B cell (primary cell): ENCODE measurements around the gene MDM1. TPM values are rescaled to one million over a fixed set of nuclear protein-coding genes. Genes with fewer than 3 reads are reported as not detected.

ENCODE experiments used
- ATAC-seq: fragments of 200-7000 bp; cut with Tn5 transposase; one replicate; pipeline ENCODE4 v1.10.0; 2021; ENCODE audit warnings: low read depth, mild to moderate bottlenecking, moderate number of reproducible peaks, moderate library complexity
- CTCF ChIA-PET: fragments of 350-600 bp; sonication (Branson Sonifier 250); formaldehyde crosslinking; loops from one replicate; lab custom pipeline; 2021; ENCODE audit warnings: antibody characterized with exemption, inconsistent platforms; lab: Charles Lee
- POLR2A ChIA-PET: fragments of 350-600 bp; sonication (Branson Sonifier 250); formaldehyde crosslinking; loops from one replicate; lab custom pipeline; 2021; ENCODE audit warnings: antibody characterized with exemption; lab: Charles Lee
- DNase-seq: peaks from one replicate; pipeline ENCODE4 v3.0.0; 2013
- H2AFZ ChIP-seq: 2 replicates; pipeline ENCODE4 v1.6.1; 2012; ENCODE audit warnings: mild to moderate bottlenecking, low read depth, low read length; ENCODE audit not compliant: insufficient read depth, poor library complexity, severe bottlenecking
- H3K27ac ChIP-seq, 2 donors: 1 replicate in 1 of 2; 2 replicates in 1 of 2; pipeline ENCODE4 v1.5.1; 2012 to 2013; ENCODE audit warnings: low read length in 2 of 2, mild to moderate bottlenecking in 2 of 2, moderate library complexity in 1 of 2
- H3K27me3 ChIP-seq, 4 experiments: fragments of 200-600 bp in 1 of 4; sonication (generic) in 1 of 4; replicated peaks in 1 of 4; 1 replicate in 2 of 4; 2 replicates in 2 of 4; pipeline versions ENCODE4 v1.6.1 to v1.7.0; 2013 to 2016; ENCODE audit warnings: low read length in 3 of 4, mild to moderate bottlenecking in 2 of 4, mixed read lengths in 1 of 4, moderate library complexity in 1 of 4; ENCODE audit not compliant: insufficient read depth in 4 of 4, control insufficient read depth in 3 of 4; ENCODE audit errors: control extremely low read depth in 1 of 4
- H3K36me3 ChIP-seq, 2 experiments: replicated peaks in 1 of 2; 1 replicate in 1 of 2; 2 replicates in 1 of 2; pipeline versions ENCODE4 v1.6.1 to v1.7.1; 2013; ENCODE audit warnings: low read length in 1 of 2; ENCODE audit not compliant: insufficient read depth in 2 of 2, control insufficient read depth in 1 of 2; ENCODE audit errors: control extremely low read depth in 1 of 2, extremely low read depth in 1 of 2
- H3K4me1 ChIP-seq, 2 donors: fragments of 200-600 bp in 1 of 2; sonication (generic) in 1 of 2; 1 replicate in 1 of 2; 2 replicates in 1 of 2; pipeline versions ENCODE4 v1.5.1 to v1.6.1; 2013 to 2017; ENCODE audit warnings: low read length in 2 of 2; ENCODE audit not compliant: control insufficient read depth in 2 of 2, insufficient read depth in 2 of 2
- H3K4me2 ChIP-seq: replicated peaks from 2 replicates; pipeline ENCODE3; 2012; ENCODE audit warnings: mild to moderate bottlenecking, low read depth, low read length; ENCODE audit not compliant: poor library complexity, severe bottlenecking
- H3K4me3 ChIP-seq, 5 experiments: fragments of 200-600 bp in 1 of 5; sonication (generic) in 1 of 5; 1 replicate in 3 of 5; 2 replicates in 2 of 5; pipeline versions ENCODE4 v1.5.1 to v1.7.0; 2011 to 2016; ENCODE audit warnings: low read length in 4 of 5, mild to moderate bottlenecking in 4 of 5, low read depth in 2 of 5, control low read depth in 1 of 5, moderate library complexity in 1 of 5; ENCODE audit not compliant: insufficient read depth in 1 of 5; ENCODE audit errors: control extremely low read depth in 1 of 5, extremely low read depth in 1 of 5
- H3K79me2 ChIP-seq: fragments of 200-600 bp; sonication (generic); one replicate; pipeline ENCODE4 v1.6.0; 2016; ENCODE audit warnings: low read length; ENCODE audit not compliant: control insufficient read depth, insufficient read depth
- H3K9ac ChIP-seq: fragments of 200-600 bp; sonication (generic); 2 replicates; pipeline ENCODE4 v1.6.1; 2017; ENCODE audit warnings: mild to moderate bottlenecking, low read length, moderate library complexity
- H3K9me3 ChIP-seq, 3 donors: one replicate each; pipeline versions ENCODE4 v1.6.1 to v1.7.1; 2013; ENCODE audit warnings: low read length in 2 of 3; ENCODE audit not compliant: control insufficient read depth in 2 of 3, insufficient read depth in 1 of 3; ENCODE audit errors: control extremely low read depth in 1 of 3
- H4K20me1 ChIP-seq: 2 replicates; pipeline ENCODE4 v1.6.0; 2012; ENCODE audit warnings: mild to moderate bottlenecking, low read length; ENCODE audit not compliant: insufficient read depth, control insufficient read depth, poor library complexity, severe bottlenecking
- H3K27ac Mint-ChIP-seq: one replicate; pipeline ENCODE4 v1.8.0; 2021; ENCODE audit warnings: mixed read lengths
- H3K27me3 Mint-ChIP-seq: one replicate; pipeline ENCODE4 v1.8.0; 2021; ENCODE audit warnings: mixed read lengths
- H3K4me1 Mint-ChIP-seq: one replicate; pipeline ENCODE4 v1.8.0; 2021; ENCODE audit warnings: mixed read lengths
- H3K4me3 Mint-ChIP-seq: one replicate; pipeline ENCODE4 v1.8.0; 2021; ENCODE audit warnings: mixed read lengths
- H3K9me3 Mint-ChIP-seq: one replicate; pipeline ENCODE4 v1.8.0; 2022; ENCODE audit warnings: mixed read lengths; ENCODE audit not compliant: insufficient read depth
- CTCF ChIP-seq: fragments of 200-600 bp; IDR thresholded peaks from one replicate; pipeline ENCODE4 v1.8.0; 2022; ENCODE audit warnings: antibody characterized with exemption, mild to moderate bottlenecking
- EZH2 ChIP-seq: IDR thresholded peaks from 2 replicates; pipeline ENCODE4 v1.6.1; 2012; ENCODE audit warnings: borderline replicate concordance, low read depth, mild to moderate bottlenecking, moderate library complexity, low read length; ENCODE audit not compliant: insufficient read depth, poor library complexity, severe bottlenecking
- WGBS: methylation state at CpG from one replicate; pipeline ENCODE4 v1.1.5; 2013; ENCODE audit warnings: missing lambda C conversion rate; ENCODE audit not compliant: insufficient coverage; 5-methylcytosine and 5-hydroxymethylcytosine counted together
- intact Hi-C: fragments of 100-400 bp; cut with micrococcal nuclease; formaldehyde crosslinking; loops from one replicate; pipeline ENCODE4 v1.10.0; 2022
- polyA plus RNA-seq: library from polyadenylated mRNA; depleted of rRNA; stranded (reverse); fragments of >200 nt; gene quantifications from 2 replicates; pipeline ENCODE4 v1.2.3, GENCODE V29; 2012
- total RNA-seq, 2 donors: library from RNA; stranded (reverse); fragments of 120-200 nt in 1 of 2; gene quantifications; 1 replicate in 1 of 2; 2 replicates in 1 of 2; pipeline versions ENCODE4 v1.2.3 to v1.2.4, GENCODE V29; 2013 to 2022

MDM1 gene
- total and polyA plus RNA-seq, 2 donors (not counting 1 experiment from before 2014, with no cell fraction given) = 13.9 to 38.3 TPM

DNA sequence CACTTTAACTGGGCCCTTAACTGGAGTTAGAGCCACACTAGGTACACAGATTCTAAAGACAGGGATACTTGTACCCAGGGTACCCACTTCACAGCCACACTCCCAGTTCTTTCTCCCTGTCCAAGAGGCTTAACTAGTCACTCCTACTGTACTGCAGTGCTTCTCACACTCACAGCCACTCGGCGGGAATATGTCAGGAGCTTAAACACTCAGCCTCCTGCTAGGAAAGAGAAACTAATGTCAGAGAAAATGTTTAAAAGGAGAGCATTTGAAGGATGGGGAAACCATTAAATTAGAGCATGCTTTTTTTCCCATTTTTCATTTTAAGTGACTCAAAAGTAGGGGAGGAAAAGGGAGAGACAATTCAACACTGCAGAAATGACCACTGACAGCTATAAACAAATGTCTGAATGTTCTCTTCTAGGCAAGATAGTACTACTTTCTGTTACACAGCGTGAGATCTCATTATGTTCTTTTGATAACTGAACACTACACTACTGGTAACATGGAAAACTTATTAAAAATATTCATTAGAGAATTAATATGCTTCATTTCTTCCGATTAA is 22.9 kb upstream of the MDM1 start:
- DNase-seq (no peak), ATAC-seq (no peak)
- H3K9ac ChIP-seq = no peak overlapping the region
- intact Hi-C loops = no loop called here
- peaks cover 16% of the 10 kb centered on the region in 2 donors for H3K4me1 ChIP-seq
- no peaks in the 10 kb centered on the region for H3K36me3 ChIP-seq
- ChIA-PET POLR2A (no interaction called here), CTCF (interaction anchor here (1.2 kb wide), 1 partner anchor 311 kb away, joined by 3 read pairs; no protein-coding TSS in a partner anchor)
- H3K9me3 ChIP-seq = no peaks in the 10 kb centered on the region
- TF ChIP-seq CTCF (no peak), EZH2 (no peak)
- WGBS = no CpG with 5 or more reads among the region's 4 CpGs
- no peaks in the 10 kb centered on the region for H3K27me3 ChIP-seq
- H3K4me1 Mint-ChIP-seq = peaks cover 14% of the 10 kb centered on the region
- H3K27ac ChIP-seq = no peak overlapping the region
- no peak overlapping the region for H3K27ac Mint-ChIP-seq
- no peaks in the 10 kb centered on the region for H3K27me3 Mint-ChIP-seq
- no peak overlapping the region for H3K4me3 ChIP-seq
- H3K9me3 Mint-ChIP-seq = no peaks in the 10 kb centered on the region
- no peaks in the 10 kb centered on the region for H3K79me2 ChIP-seq
- H2AFZ ChIP-seq = no peak overlapping the region
- H3K4me3 Mint-ChIP-seq = no peak overlapping the region
- H4K20me1 ChIP-seq = no peaks in the 10 kb centered on the region
- no peak overlapping the region for H3K4me2 ChIP-seq

GRCh38 chr12:68352067-68352466 is 19.9 kb upstream of the MDM1 start:
- TF ChIP-seq CTCF (no peak), EZH2 (no peak)
- Histone ChIP-seq H3K4me2 (no peak overlapping the region), H3K27ac (no peak overlapping the region), H2AFZ (no peak overlapping the region), H3K9ac (no peak overlapping the region), H3K4me3 (no peak overlapping the region), H3K27me3 (no peaks in the 10 kb centered on the region), H3K79me2 (no peaks in the 10 kb centered on the region), H3K36me3 (no peaks in the 10 kb centered on the region), H3K4me1 (no peaks in the 10 kb centered on the region), H4K20me1 (no peaks in the 10 kb centered on the region), H3K9me3 (no peaks in the 10 kb centered on the region)
- H3K4me1 Mint-ChIP-seq = no peaks in the 10 kb centered on the region
- no peak overlapping the region for H3K4me3 Mint-ChIP-seq
- intact Hi-C loops = no loop called here
- no peak for DNase-seq
- CTCF ChIA-PET = no interaction called here
- WGBS = 92% methylated on average over 2 of the region's 2 CpGs
- POLR2A ChIA-PET = no interaction called here
- H3K27ac Mint-ChIP-seq = no peak overlapping the region
- ATAC-seq = no peak
- no peaks in the 10 kb centered on the region for H3K27me3 Mint-ChIP-seq
- H3K9me3 Mint-ChIP-seq = no peaks in the 10 kb centered on the region
